HuH-7.5 (cell line): ENCODE measurements around the gene RETREG1.
A peak's percentile ranks its signal among the peaks of the same experiment; 100 is the strongest.
"Not testable (repeated sequence)": the region's sequence is repeated elsewhere in the genome, so short reads cannot be mapped to it uniquely, and the experiment has no call there.

Experiments
- DNase-seq: peaks from one replicate; pipeline ENCODE4 v3.0.0; 2011; ENCODE audit warnings: low spot score

RETREG1 gene

DNA sequence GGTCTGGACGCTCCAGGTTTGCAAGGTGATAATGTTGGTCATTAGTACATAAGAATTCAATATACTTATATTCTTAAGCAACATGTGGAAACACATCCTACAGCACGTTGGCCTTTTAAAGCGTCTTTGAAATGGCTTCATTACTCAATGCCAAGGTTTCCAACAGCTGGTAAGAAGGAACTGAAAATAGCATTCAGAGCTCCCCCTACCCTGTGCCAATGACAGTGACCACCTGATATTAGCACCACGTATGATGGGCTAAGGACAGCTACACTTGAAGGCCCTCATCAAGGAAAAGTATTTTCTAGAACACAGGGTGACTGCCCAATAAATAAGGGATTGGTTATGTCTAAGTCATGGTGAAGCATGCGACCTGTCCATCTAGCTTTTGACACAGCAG lies 161.1 kb downstream of the RETREG1 start:
- no peak for DNase-seq

GRCh38 chr5:16454686-16455085 lies 162.1 kb downstream of the RETREG1 start:
- no peak for DNase-seq

- no peak for DNase-seq
These were observed 163.2 kb downstream of the RETREG1 start for GRCh38 chr5:16453609-16454008.

GRCh38 chr5:16450163-16450562 lies 166.6 kb downstream of the RETREG1 start:
- no peak for DNase-seq

GRCh38 chr5:16446993-16447392 lies 169.8 kb downstream of the RETREG1 start:
- DNase-seq: no peak

GRCh38 chr5:16437977-16438376 lies 178.8 kb downstream of the RETREG1 start:
- DNase-seq: peak; percentile 24

DNA sequence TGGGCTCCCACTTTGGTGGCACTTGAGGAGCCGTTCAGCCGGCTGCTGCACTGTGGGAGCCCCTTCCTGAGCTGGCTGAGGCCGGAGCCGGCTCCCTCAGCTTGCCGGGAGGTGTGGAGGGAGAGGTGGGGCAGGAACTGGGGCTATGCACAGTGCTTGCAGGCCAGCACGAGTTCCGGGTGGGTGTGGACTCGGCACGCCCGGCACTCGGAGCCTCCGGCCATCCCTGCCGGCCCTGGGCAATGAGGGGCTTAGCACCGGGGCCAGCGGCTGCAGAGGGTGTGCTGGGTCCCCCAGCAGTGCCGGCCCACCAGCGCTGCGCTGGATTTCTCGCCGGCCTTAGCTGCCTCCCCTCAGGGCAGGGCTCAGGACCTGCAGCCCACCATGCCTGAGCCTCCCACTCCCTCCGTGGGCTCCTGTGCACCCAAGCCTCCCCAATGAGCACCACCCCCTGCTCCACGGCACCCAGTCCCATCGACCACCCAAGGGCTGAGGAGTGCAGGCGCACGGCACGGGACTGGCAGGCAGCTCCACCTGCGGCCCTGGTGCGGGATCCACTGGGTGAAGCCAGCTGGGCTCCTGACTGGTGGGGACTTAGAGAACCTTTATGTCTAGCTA lies 180.6 kb downstream of the RETREG1 start:
- DNase-seq: not testable (repeated sequence)

DNA sequence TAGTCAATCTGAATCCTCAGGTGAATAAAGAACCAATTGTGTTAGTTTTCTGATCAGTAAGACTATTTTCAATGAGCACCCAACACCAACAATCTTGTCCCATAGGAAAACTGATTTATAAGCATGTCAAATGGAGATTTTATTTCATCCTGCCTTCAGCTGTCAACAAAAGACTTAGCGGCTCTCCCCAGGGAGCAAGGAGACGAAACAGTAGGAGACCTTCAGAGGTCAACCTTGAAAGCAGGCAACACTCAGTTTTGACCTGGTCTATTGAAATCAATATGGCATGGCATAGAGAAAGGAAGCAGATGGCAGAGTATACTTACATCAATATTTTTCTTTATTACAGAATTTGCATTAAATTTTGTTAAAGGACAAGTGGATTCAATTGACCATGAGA lies 185.3 kb downstream of the RETREG1 start:
- no peak for DNase-seq

GRCh38 chr5:16430349-16431089 lies 186.3 kb downstream of the RETREG1 start:
- DNase-seq: no peak

DNA sequence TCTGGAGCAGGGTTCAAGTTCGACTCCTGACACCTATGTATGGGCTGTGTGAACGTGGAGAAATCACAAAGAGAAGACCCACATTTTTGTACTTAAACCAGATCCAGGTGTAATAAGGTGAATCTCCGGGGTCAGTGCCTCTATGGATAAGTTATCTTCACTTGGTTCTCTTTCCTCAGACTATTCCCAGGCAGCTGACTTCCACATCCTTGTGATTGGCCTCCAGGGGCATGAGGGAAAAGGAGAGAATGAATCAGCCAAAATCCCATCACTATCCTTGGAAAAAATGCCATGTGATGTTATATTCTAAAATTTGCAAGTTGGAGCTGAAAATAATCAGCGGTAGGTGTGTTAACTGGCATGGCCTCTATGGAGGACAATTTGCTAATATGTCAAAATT lies 188.4 kb downstream of the RETREG1 start:
- DNase-seq: no peak

GRCh38 chr5:16427587-16427986 lies 189.2 kb downstream of the RETREG1 start:
- no peak for DNase-seq
